MCF 10A (cell line): ENCODE data around the gene UPK3A. TPM values are rescaled to one million over a fixed set of nuclear protein-coding genes. Genes with fewer than 3 reads are reported as not detected.

Source experiments
- BruUV-seq: library from RNA; stranded (reverse); fragments of 400-500 nt; replicated peaks from 2 replicates; lab custom pipeline; 2021; lab: Mats Ljungman, UMichigan
- CTCF ChIA-PET: fragments of 300-600 bp; sonication (Branson Sonifier 250); formaldehyde crosslinking; extraction: SDS; loops from one replicate; lab custom pipeline; 2021; ENCODE audit warnings: antibody characterized with exemption, inconsistent platforms; lab: Yijun Ruan, JAX
- POLR2A ChIA-PET: fragments of 300-600, 350-650 bp; sonication (Branson Sonifier 250); formaldehyde crosslinking; extraction: SDS; loops from one replicate; lab custom pipeline; 2020; ENCODE audit warnings: antibody characterized with exemption, inconsistent platforms; lab: Yijun Ruan, JAX
- DNase-seq: peaks from one replicate; pipeline ENCODE4 v3.0.0-alpha.2; 2018; ENCODE audit not compliant: unreplicated experiment
- H3K27ac Mint-ChIP-seq: one replicate; pipeline ENCODE4 v1.8.0; 2022; ENCODE audit warnings: mild to moderate bottlenecking, low read depth, mixed read lengths; ENCODE audit not compliant: unreplicated experiment
- H3K27me3 Mint-ChIP-seq: one replicate; pipeline ENCODE4 v1.8.0; 2022; ENCODE audit warnings: mixed read lengths; ENCODE audit not compliant: insufficient read depth, unreplicated experiment
- H3K36me3 Mint-ChIP-seq: one replicate; pipeline ENCODE4 v1.8.0; 2022; ENCODE audit warnings: mild to moderate bottlenecking, moderate library complexity, mixed read lengths; ENCODE audit not compliant: insufficient read depth, unreplicated experiment
- H3K4me1 Mint-ChIP-seq: one replicate; pipeline ENCODE4 v1.8.0; 2022; ENCODE audit warnings: mixed read lengths; ENCODE audit not compliant: insufficient read depth, unreplicated experiment
- H3K4me3 Mint-ChIP-seq: one replicate; pipeline ENCODE4 v1.8.0; 2022; ENCODE audit warnings: mild to moderate bottlenecking, moderate library complexity, mixed read lengths; ENCODE audit not compliant: unreplicated experiment
- H3K9me3 Mint-ChIP-seq: one replicate; pipeline ENCODE4 v1.8.0; 2022; ENCODE audit warnings: mixed read lengths; ENCODE audit not compliant: unreplicated experiment
- CTCF ChIP-seq: fragments of 200-600 bp; IDR thresholded peaks from one replicate; pipeline ENCODE4 v1.8.0; 2022; ENCODE audit warnings: antibody characterized with exemption, mild to moderate bottlenecking; ENCODE audit not compliant: unreplicated experiment
- intact Hi-C: fragments of 100-400 bp; cut with micrococcal nuclease; formaldehyde crosslinking; loops from 2 replicates; pipeline ENCODE4 v1.14.1; 2022
- total RNA-seq: library from RNA; stranded (reverse); gene quantifications from 2 replicates; pipeline ENCODE4 v1.2.3, GENCODE V29; 2022

Gene UPK3A
- total RNA-seq, 1 experiment from 2014 or later = not detected

DNA sequence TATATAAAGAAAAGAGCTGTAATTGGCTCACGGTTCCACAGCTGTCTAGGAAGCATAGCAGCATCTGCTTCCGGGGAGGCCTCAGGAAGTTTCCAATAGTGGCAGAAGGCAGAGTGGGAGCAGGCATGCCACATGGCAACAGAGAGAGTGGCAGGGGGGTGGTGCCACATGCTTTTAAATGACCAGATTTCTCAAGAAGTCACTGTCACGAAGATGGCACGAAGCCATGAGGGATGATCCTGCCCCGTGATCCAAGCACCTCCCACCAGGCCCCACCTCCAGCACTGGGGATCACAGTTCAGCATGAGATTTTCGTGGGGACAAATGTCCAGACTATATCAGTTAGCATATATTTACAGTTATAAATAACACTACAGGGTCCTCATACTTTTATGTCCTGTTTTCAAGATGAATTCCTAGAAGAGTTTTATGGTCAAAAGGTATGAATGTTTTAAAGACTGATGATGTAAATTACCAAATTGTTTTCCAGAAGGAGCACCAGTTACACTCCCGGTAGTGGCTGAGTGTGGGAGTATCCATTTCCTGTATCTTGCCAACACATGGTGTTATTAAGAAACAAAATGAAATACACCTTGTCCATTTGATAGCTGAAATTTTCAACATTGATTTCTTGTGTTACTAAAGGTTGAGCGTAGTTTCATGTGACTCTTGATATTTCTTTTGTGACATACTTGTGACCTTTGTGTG lies 44.2 kb downstream of the UPK3A start:
- Mint-ChIP-seq H3K9me3 (no peaks in the 10 kb centered on the region), H3K27me3 (no peaks in the 10 kb centered on the region), H3K4me3 (no peak overlapping the region), H3K36me3 (peaks cover 69% of the 10 kb centered on the region), H3K4me1 (no peaks in the 10 kb centered on the region), H3K27ac (no peak overlapping the region)
- DNase-seq = no peak
- intact Hi-C loops = no loop called here
- BruUV-seq = no TSS peak
- TF ChIP-seq CTCF = no peak
- POLR2A ChIA-PET = interaction anchor here (0.7 kb wide), 1 partner anchor 14 kb away, joined by 3 read pairs; no protein-coding TSS in a partner anchor
- CTCF ChIA-PET = interaction anchor here (0.7 kb wide), 2 partner anchors 11 to 105 kb away, joined by 3 read pairs; no protein-coding TSS in a partner anchor

- no peak overlapping the region for H3K4me3 Mint-ChIP-seq
- POLR2A ChIA-PET = interaction anchor here (0.7 kb wide), 1 partner anchor 14 kb away, joined by 3 read pairs; no protein-coding TSS in a partner anchor
- intact Hi-C loops = no loop called here
- no peak for TF ChIP-seq CTCF
- DNase-seq = no peak
- no peak overlapping the region for H3K27ac Mint-ChIP-seq
- H3K9me3 Mint-ChIP-seq = no peaks in the 10 kb centered on the region
- BruUV-seq = no TSS peak
- H3K36me3 Mint-ChIP-seq = peaks cover 70% of the 10 kb centered on the region
- CTCF ChIA-PET = no interaction called here
- no peaks in the 10 kb centered on the region for H3K4me1 Mint-ChIP-seq
- no peaks in the 10 kb centered on the region for H3K27me3 Mint-ChIP-seq
Observed at GRCh38 chr22:45329530-45329936, 44.8 kb downstream of the UPK3A start.

DNA sequence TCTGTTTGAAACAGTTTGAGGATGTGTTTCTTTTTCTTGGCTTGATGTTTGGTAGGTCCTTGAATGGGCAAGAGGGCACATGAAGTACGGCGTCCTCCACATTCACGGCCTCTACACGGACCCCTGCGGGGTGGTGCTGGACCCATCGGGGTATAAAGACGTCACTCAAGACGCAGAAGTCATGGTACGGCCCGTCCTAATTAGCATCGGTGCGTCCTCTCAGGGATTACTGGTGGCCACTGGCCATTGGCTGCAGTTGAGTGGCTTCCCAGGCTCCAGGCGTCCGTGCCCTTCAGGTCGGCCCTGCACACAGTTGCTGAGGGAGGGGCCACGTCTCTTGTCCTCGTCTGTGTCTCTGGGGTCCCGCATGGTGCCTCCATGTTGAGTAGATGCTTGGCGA lies 45.8 kb downstream of the UPK3A start:
- Mint-ChIP-seq H3K9me3 (no peaks in the 10 kb centered on the region), H3K27ac (no peak overlapping the region), H3K4me3 (no peak overlapping the region), H3K27me3 (no peaks in the 10 kb centered on the region), H3K4me1 (no peaks in the 10 kb centered on the region), H3K36me3 (peaks cover 71% of the 10 kb centered on the region)
- intact Hi-C loops = no loop called here
- POLR2A ChIA-PET = no interaction called here
- CTCF ChIA-PET = no interaction called here
- TF ChIP-seq CTCF = no peak
- no peak for DNase-seq
- no TSS peak for BruUV-seq

GRCh38 chr22:45331486-45331885 lies 46.7 kb downstream of the UPK3A start:
- BruUV-seq = no TSS peak
- Mint-ChIP-seq H3K27me3 (no peaks in the 10 kb centered on the region), H3K9me3 (no peaks in the 10 kb centered on the region), H3K27ac (no peak overlapping the region), H3K4me1 (no peaks in the 10 kb centered on the region), H3K4me3 (no peak overlapping the region), H3K36me3 (peaks cover 78% of the 10 kb centered on the region)
- no peak for TF ChIP-seq CTCF
- no peak for DNase-seq
- intact Hi-C loops = no loop called here
- ChIA-PET POLR2A (no interaction called here), CTCF (no interaction called here)
